ENCODE data around the gene CSMD2.
"Not testable (repeated sequence)": the region's sequence is repeated elsewhere in the genome, so short reads cannot be mapped to it uniquely, and the experiment has no call there.

Gene CSMD2

GRCh38 chr1:34092399-34092798 lies 72.6 kb downstream of the CSMD2 start:
- H3K9ac ChIP-seq (ENCODE audit: low read depth, low read length); H3K4me3 ChIP-seq (ENCODE audit: low read depth, low read length): not testable (repeated sequence)

GRCh38 chr1:34089731-34090130 lies 75.3 kb downstream of the CSMD2 start:
- Histone ChIP-seq H3K27me3 (ENCODE audit: control insufficient read depth, insufficient read depth, low read length) (no peaks in the 10 kb centered on the region), H3K9me3 (ENCODE audit: control insufficient read depth, insufficient read depth, low read length) (no peaks in the 10 kb centered on the region), H3K4me3 (ENCODE audit: low read depth, low read length) (no peak overlapping the region), H3K4me1 (ENCODE audit: control insufficient read depth, insufficient read depth, low read length) (no peaks in the 10 kb centered on the region), H3K9ac (ENCODE audit: low read depth, low read length) (no peak overlapping the region), H3K36me3 (ENCODE audit: control insufficient read depth, insufficient read depth, low read length) (peaks cover 5% of the 10 kb centered on the region)

More at GRCh38 chr1:34092399-34092798, 72.6 kb downstream of the CSMD2 start:
- H3K36me3 ChIP-seq (ENCODE audit: control insufficient read depth, insufficient read depth, low read length); H3K27me3 ChIP-seq (ENCODE audit: control insufficient read depth, insufficient read depth, low read length); H3K9me3 ChIP-seq (ENCODE audit: control insufficient read depth, insufficient read depth, low read length); H3K4me1 ChIP-seq (ENCODE audit: control insufficient read depth, insufficient read depth, low read length): not testable (repeated sequence)

GRCh38 chr1:34087986-34088385 lies 77.0 kb downstream of the CSMD2 start:
- Histone ChIP-seq H3K4me1 (ENCODE audit: control insufficient read depth, insufficient read depth, low read length) (no peaks in the 10 kb centered on the region), H3K36me3 (ENCODE audit: control insufficient read depth, insufficient read depth, low read length) (peaks cover 5% of the 10 kb centered on the region), H3K9me3 (ENCODE audit: control insufficient read depth, insufficient read depth, low read length) (no peaks in the 10 kb centered on the region), H3K4me3 (ENCODE audit: low read depth, low read length) (no peak overlapping the region), H3K9ac (ENCODE audit: low read depth, low read length) (no peak overlapping the region), H3K27me3 (ENCODE audit: control insufficient read depth, insufficient read depth, low read length) (no peaks in the 10 kb centered on the region)

GRCh38 chr1:34086561-34086960 lies 78.5 kb downstream of the CSMD2 start:
- Histone ChIP-seq H3K9me3 (ENCODE audit: control insufficient read depth, insufficient read depth, low read length) (no peaks in the 10 kb centered on the region), H3K4me3 (ENCODE audit: low read depth, low read length) (no peak overlapping the region), H3K4me1 (ENCODE audit: control insufficient read depth, insufficient read depth, low read length) (no peaks in the 10 kb centered on the region), H3K9ac (ENCODE audit: low read depth, low read length) (no peak overlapping the region), H3K36me3 (ENCODE audit: control insufficient read depth, insufficient read depth, low read length) (peaks cover 5% of the 10 kb centered on the region), H3K27me3 (ENCODE audit: control insufficient read depth, insufficient read depth, low read length) (no peaks in the 10 kb centered on the region)

GRCh38 chr1:34083974-34084373 lies 81.1 kb downstream of the CSMD2 start:
- no peak overlapping the region for H3K9ac ChIP-seq (ENCODE audit: low read depth, low read length)

GRCh38 chr1:34082085-34082670 lies 82.9 kb downstream of the CSMD2 start:
- not testable (repeated sequence) for H3K9me3 ChIP-seq (ENCODE audit: control insufficient read depth, insufficient read depth, low read length); H3K27me3 ChIP-seq (ENCODE audit: control insufficient read depth, insufficient read depth, low read length); H3K4me3 ChIP-seq (ENCODE audit: low read depth, low read length); H3K9ac ChIP-seq (ENCODE audit: low read depth, low read length); H3K4me1 ChIP-seq (ENCODE audit: control insufficient read depth, insufficient read depth, low read length); H3K36me3 ChIP-seq (ENCODE audit: control insufficient read depth, insufficient read depth, low read length)

More at GRCh38 chr1:34083974-34084373, 81.1 kb downstream of the CSMD2 start:
- Histone ChIP-seq H3K4me1 (ENCODE audit: control insufficient read depth, insufficient read depth, low read length) (no peaks in the 10 kb centered on the region), H3K36me3 (ENCODE audit: control insufficient read depth, insufficient read depth, low read length) (peaks cover 2% of the 10 kb centered on the region), H3K4me3 (ENCODE audit: low read depth, low read length) (no peak overlapping the region), H3K27me3 (ENCODE audit: control insufficient read depth, insufficient read depth, low read length) (no peaks in the 10 kb centered on the region), H3K9me3 (ENCODE audit: control insufficient read depth, insufficient read depth, low read length) (no peaks in the 10 kb centered on the region)

- Histone ChIP-seq H3K9ac (ENCODE audit: low read depth, low read length) (no peak overlapping the region), H3K36me3 (ENCODE audit: control insufficient read depth, insufficient read depth, low read length) (no peaks in the 10 kb centered on the region), H3K27me3 (ENCODE audit: control insufficient read depth, insufficient read depth, low read length) (no peaks in the 10 kb centered on the region), H3K4me1 (ENCODE audit: control insufficient read depth, insufficient read depth, low read length) (no peaks in the 10 kb centered on the region), H3K4me3 (ENCODE audit: low read depth, low read length) (no peak overlapping the region), H3K9me3 (ENCODE audit: control insufficient read depth, insufficient read depth, low read length) (no peaks in the 10 kb centered on the region)
Observed at GRCh38 chr1:34078383-34078782, 86.6 kb downstream of the CSMD2 start.

GRCh38 chr1:34075576-34075975 lies 89.5 kb downstream of the CSMD2 start:
- Histone ChIP-seq H3K27me3 (ENCODE audit: control insufficient read depth, insufficient read depth, low read length) (no peaks in the 10 kb centered on the region), H3K9me3 (ENCODE audit: control insufficient read depth, insufficient read depth, low read length) (no peaks in the 10 kb centered on the region), H3K4me3 (ENCODE audit: low read depth, low read length) (no peak overlapping the region), H3K36me3 (ENCODE audit: control insufficient read depth, insufficient read depth, low read length) (no peaks in the 10 kb centered on the region), H3K4me1 (ENCODE audit: control insufficient read depth, insufficient read depth, low read length) (peaks cover 5% of the 10 kb centered on the region), H3K9ac (ENCODE audit: low read depth, low read length) (no peak overlapping the region)

- Histone ChIP-seq H3K36me3 (ENCODE audit: control insufficient read depth, insufficient read depth, low read length) (no peaks in the 10 kb centered on the region), H3K27me3 (ENCODE audit: control insufficient read depth, insufficient read depth, low read length) (no peaks in the 10 kb centered on the region), H3K9me3 (ENCODE audit: control insufficient read depth, insufficient read depth, low read length) (peaks cover under 1% of the 10 kb centered on the region), H3K4me1 (ENCODE audit: control insufficient read depth, insufficient read depth, low read length) (peaks cover 8% of the 10 kb centered on the region), H3K9ac (ENCODE audit: low read depth, low read length) (no peak overlapping the region), H3K4me3 (ENCODE audit: low read depth, low read length) (no peak overlapping the region)
Observed at GRCh38 chr1:34073028-34073695, 91.9 kb downstream of the CSMD2 start.

GRCh38 chr1:34070201-34070836 lies 94.7 kb downstream of the CSMD2 start:
- Histone ChIP-seq H3K4me1 (ENCODE audit: control insufficient read depth, insufficient read depth, low read length) (peaks cover 8% of the 10 kb centered on the region), H3K36me3 (ENCODE audit: control insufficient read depth, insufficient read depth, low read length) (no peaks in the 10 kb centered on the region), H3K27me3 (ENCODE audit: control insufficient read depth, insufficient read depth, low read length) (no peaks in the 10 kb centered on the region), H3K4me3 (ENCODE audit: low read depth, low read length) (no peak overlapping the region), H3K9ac (ENCODE audit: low read depth, low read length) (no peak overlapping the region), H3K9me3 (ENCODE audit: control insufficient read depth, insufficient read depth, low read length) (peaks cover 5% of the 10 kb centered on the region)

GRCh38 chr1:34066981-34067603 lies 97.9 kb downstream of the CSMD2 start:
- Histone ChIP-seq H3K27me3 (ENCODE audit: control insufficient read depth, insufficient read depth, low read length) (no peaks in the 10 kb centered on the region), H3K4me1 (ENCODE audit: control insufficient read depth, insufficient read depth, low read length) (peaks cover 8% of the 10 kb centered on the region), H3K4me3 (ENCODE audit: low read depth, low read length) (no peak overlapping the region), H3K9ac (ENCODE audit: low read depth, low read length) (no peak overlapping the region), H3K9me3 (ENCODE audit: control insufficient read depth, insufficient read depth, low read length) (peaks cover 5% of the 10 kb centered on the region), H3K36me3 (ENCODE audit: control insufficient read depth, insufficient read depth, low read length) (peaks cover 3% of the 10 kb centered on the region)

GRCh38 chr1:34066166-34066565 lies 98.9 kb downstream of the CSMD2 start:
- Histone ChIP-seq H3K4me1 (ENCODE audit: control insufficient read depth, insufficient read depth, low read length) (peaks cover 8% of the 10 kb centered on the region), H3K9ac (ENCODE audit: low read depth, low read length) (no peak overlapping the region), H3K36me3 (ENCODE audit: control insufficient read depth, insufficient read depth, low read length) (peaks cover 3% of the 10 kb centered on the region), H3K9me3 (ENCODE audit: control insufficient read depth, insufficient read depth, low read length) (peaks cover 5% of the 10 kb centered on the region), H3K27me3 (ENCODE audit: control insufficient read depth, insufficient read depth, low read length) (no peaks in the 10 kb centered on the region), H3K4me3 (ENCODE audit: low read depth, low read length) (no peak overlapping the region)
